Adipose tissue (tissue), 3 donors: Measurements from ENCODE around the gene MTHFSD. TPM values are rescaled to one million over a fixed set of nuclear protein-coding genes. Genes with fewer than 3 reads are reported as not detected.

ENCODE experiments used
- H3K27ac ChIP-seq: one replicate; pipeline ENCODE4 v1.5.1; 2013; ENCODE audit warnings: low read depth, low read length
- WGBS, 3 donors: extraction: QIAGEN DNeasy Blood & Tissue Kit; methylation state at CpG; one replicate each; pipeline ENCODE4 v1.1.7; 2013; 5-methylcytosine and 5-hydroxymethylcytosine counted together
- polyA plus RNA-seq, 3 donors: library from polyadenylated mRNA; stranded (reverse); fragments of 200-250 nt; gene quantifications; one replicate each; pipeline ENCODE4 v1.2.3, GENCODE V29; 2013
- donor health status: healthy with polysubstance abuse.
- donor health status: Bipolar disorder and iron deficiency.
- donor health status: healthy.

The MTHFSD gene
- polyA plus RNA-seq, 3 donors = 6.1 to 7.3 (median 7.1) TPM

DNA sequence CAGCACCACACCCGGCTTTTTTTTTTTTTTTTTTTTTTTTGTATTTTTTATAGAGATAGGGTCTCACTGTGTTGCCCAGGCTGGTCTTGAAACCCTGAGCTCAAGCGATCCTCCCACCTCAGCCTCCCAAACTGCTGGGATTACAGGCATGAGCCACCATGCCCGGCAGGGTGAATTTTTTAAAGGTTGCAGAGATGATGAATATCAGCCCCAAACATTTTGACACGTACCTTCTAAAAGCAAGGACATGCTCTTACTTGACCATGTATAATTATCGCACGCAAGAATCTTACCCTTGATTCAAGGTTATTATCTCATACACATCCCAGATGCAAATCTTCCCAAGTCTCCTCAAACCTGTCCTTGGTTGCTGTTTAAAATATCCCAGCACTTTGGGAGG is 7.3 kb upstream of the MTHFSD start:
- 63 to 92% (median 83%) methylated on average over 6 of the region's 6 CpGs for WGBS, 3 donors
- no peak overlapping the region for H3K27ac ChIP-seq

DNA sequence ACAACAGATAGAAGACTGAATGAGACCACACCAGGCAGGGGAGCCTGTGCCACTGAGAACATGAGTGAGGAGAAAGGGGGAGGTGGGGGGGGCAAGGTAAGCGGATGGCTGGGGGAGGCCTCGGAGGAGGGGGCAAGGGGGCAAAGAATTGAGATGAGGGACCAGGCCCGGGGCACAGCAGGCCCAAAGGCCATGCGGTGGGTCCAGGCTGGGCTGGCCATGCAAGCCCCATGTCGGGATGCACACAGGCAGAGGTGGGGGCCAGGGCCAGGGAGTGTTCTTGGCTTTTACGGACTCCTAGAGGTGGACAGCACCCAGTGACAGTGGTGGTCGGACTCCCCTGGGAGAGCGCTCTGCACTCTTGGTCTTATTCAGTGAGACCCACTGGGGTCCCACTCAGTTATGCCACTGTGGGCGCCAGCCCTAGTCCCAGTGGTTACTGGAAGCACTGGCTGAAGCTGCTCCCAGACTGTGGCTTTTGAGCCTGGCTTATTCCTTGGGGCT is 4.8 kb upstream of the MTHFSD start:
- WGBS, 3 donors = 82 to 86% (median 84%) methylated on average over 7 to 9 of the region's 9 CpGs
- no peak overlapping the region for H3K27ac ChIP-seq

DNA sequence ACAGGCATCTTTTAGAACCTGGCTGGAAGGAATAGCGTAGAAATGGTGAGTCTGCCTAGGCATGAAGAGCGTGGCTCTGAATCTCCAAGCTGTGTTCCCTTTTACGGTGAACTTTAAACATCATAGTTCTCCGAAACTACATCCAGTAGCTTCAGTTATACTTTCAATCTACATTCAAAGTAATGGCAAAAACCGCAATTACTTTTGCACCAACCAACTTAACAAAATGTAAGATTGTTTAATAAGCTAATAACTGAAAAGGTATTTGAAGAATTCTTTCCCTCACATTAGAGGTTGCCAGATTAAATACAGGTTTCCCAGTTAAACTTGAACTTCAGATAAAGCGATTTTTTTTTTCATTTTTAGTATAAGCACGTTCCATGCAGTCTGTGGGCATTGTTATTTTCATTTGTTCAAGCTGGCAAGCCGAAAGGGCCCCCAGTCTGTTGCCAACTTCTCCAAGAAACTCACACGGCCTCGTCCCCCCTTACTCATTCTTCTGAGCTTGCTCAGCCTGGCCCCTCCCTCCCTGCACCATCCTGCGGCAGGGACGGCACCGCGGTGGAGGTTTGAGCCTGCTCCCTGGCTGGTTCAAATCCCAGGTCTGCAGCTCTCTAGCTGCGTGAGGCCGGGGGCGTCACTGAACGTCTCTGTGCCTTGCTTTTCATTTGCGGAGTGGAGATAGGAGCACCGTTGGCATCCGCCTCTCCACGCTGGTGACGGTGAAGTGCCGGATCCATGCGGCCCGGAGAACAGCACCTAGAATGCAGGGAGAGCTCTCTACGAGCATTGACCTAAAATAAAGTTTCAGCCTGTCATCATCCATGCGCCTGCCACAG is 3.5 kb upstream of the MTHFSD start:
- 69 to 74% (median 72%) methylated on average over 28 of the region's 28 CpGs for WGBS, 3 donors
- no peak overlapping the region for H3K27ac ChIP-seq

DNA sequence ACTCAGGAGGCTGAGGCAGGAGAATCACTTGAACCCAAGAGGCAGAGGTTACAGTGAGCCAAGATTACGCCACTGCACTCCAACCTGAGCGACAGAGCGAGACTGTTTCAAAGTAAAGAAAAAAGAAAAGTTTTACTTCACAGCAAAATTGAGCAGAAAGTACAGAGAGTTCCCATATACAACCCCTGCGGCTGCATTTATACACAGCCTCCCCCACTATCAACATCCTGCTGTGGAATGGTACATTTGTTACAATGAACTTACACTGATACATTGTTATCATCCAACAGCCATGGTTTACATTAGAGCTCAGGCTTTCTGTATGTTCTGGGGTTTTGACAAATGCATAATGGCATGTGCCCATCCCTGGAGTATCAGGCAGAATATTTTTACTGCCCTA is 2.6 kb upstream of the MTHFSD start:
- H3K27ac ChIP-seq = no peak overlapping the region

DNA sequence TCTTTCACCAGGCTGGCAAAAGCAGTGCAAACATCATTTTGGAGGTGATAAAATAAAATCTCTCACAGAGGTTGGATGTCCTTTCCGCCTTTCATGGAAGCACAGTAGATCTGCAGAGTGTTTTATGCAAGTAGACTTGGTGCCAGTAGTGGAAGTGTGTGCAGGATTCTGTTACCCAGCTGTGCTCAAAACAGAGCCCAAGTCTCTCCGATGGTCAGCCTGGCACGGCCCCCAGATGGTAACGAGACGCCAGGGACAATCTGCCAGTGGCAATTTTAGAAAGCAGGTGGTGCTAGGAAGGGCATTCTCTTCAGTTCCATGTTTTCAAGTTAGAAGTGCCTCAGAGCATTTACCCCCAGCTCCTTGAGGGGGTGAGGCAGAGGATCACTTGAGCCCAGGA is 1.5 kb upstream of the MTHFSD start:
- no peak overlapping the region for H3K27ac ChIP-seq
- WGBS, 3 donors = 51 to 71% (median 70%) methylated on average over 5 of the region's 5 CpGs

More for the DNA sequence above, 2.6 kb upstream of the MTHFSD start:
- 75 to 82% (median 77%) methylated on average over 4 of the region's 4 CpGs for WGBS, 3 donors

DNA sequence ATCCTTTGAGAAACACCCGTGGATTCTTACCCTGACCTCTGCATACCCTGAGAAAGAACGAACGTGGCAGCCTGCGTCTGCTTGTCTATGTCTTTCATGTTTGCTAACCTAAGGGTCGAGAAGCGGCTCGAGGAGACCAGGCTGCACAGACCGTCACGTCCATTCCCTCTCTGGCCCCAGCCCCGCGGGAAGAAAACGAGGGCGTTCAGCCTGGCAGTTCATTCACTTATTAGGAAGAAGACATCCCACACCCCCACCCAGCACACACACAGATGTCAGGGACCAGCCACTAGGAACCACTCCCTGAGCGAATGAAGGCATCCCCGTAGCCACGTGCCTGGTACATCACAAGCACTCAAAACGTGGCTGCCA is 655 bp upstream of the MTHFSD start:
- 19 to 36% (median 31%) methylated on average over 17 of the region's 17 CpGs for WGBS, 3 donors
- no peak overlapping the region for H3K27ac ChIP-seq

DNA sequence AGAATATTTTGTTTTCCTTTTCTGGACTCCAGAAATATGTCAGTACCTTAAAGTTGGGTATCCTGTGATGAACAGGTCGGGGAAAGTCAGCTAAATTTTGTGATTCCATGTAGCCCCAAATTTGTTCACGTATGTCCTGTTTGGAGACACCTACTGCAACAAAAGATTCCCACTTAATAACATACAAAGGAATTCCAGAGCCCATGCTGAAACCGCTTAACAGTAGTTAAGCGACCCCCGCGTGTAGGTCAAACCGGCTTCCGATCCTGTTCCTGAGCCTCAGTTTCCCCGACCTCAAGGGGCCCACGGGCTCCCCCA is 477 bp downstream of the MTHFSD start:
- no peak overlapping the region for H3K27ac ChIP-seq
- 6 to 7% (median 7%) methylated on average over 10 of the region's 10 CpGs for WGBS, 3 donors

DNA sequence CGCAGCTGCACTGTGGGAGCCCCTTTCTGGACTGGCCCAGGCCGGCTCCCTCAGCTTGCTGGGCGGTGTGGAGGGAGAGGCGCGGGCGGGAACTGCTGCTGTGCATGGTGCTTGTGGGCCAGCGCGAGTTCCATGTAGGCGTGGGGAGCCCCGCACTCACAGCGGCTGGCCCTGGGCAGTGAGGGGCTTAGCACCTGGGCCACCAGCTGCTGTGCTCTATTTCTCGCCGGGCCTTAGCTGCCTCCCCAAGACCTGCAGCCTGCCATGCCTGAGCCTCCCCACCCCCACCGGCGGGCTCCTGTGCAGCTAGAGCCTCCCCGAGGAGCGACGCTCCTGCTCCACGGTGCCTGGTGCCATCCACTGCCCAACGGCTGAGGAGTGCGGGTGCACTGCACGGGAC is 1.7 kb downstream of the MTHFSD start:
- H3K27ac ChIP-seq = no peak overlapping the region
- WGBS, 3 donors = 96 to 97% (median 96%) methylated on average over 22 of the region's 22 CpGs

DNA sequence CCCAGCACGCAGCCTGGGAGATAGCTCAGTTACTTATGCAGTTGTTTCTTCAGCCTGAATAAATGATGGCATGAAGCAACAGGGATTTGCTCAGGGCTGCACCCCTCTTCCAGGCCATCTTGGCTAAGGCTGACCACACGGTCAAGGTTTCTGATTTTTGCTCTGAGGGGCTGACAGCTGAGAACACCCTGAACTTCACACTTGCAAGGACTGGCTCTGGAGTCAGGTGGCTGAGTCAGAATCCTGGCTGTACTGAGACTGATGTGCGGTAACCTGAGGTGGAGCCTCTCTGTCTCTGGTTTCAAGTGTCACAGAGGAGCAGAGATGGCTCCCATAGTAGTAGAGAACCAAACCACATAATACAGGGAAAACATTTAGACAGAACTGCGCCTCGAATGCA is 4.8 kb downstream of the MTHFSD start:
- no peak overlapping the region for H3K27ac ChIP-seq
- WGBS, 3 donors = 96 to 97% (median 97%) methylated on average over 5 of the region's 5 CpGs

DNA sequence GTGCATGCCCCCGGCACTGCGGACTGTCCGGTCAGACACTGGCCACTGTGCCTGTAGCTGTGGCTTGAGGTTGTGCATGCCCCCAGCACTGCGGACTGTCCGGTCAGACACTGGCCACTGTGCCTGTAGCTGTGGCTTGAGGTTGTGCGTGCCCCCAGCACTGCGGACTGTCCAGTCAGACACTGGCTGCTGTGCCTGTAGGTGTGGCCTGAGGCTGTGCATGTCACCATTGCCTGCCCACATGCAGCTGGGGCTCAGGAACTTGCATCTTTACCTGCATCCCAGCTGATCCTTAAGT is 5.2 kb downstream of the MTHFSD start:
- 97 to 100% (median 97%) methylated on average over 7 of the region's 7 CpGs for WGBS, 3 donors
- no peak overlapping the region for H3K27ac ChIP-seq

DNA sequence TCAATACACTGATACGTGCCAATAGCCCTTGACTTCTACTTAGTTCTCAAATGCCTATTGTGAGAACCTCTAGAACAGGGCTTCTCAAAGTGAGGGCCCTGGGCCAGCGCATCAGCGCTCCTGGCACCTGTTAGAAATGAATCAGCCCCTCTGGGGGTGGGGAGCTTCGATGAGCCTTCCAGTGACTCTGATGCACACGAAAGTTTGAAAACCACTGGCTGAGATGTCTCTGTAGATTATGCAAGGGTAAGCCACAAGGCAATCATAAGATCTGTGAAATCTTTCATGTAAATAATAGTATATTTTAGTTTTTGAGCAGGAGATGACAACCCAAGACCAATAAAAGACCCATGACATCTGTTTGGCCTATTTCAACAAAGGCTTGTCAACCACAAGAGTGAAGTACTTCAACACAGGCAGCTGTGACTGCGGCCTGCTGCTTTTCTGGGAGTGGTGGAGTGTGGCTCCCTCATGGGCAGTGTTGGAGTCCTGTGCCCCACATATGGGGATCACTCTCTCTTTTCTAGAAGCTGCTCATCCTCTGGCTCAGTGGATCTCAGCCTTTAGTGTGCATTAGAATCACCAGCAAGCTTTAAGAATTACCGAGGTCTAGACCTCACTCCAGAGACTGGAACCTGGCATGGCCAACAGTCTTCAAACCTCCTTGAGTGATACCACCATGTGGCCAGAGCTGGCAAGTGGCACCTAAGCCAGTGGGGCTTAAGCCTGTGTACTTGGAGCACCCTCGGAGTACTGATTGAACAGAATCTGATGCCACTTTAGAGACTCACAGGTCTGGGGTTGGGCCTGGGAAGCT is 5.8 kb downstream of the MTHFSD start:
- WGBS, 3 donors = 79 to 85% (median 81%) methylated on average over 8 of the region's 8 CpGs
- H3K27ac ChIP-seq = no peak overlapping the region

DNA sequence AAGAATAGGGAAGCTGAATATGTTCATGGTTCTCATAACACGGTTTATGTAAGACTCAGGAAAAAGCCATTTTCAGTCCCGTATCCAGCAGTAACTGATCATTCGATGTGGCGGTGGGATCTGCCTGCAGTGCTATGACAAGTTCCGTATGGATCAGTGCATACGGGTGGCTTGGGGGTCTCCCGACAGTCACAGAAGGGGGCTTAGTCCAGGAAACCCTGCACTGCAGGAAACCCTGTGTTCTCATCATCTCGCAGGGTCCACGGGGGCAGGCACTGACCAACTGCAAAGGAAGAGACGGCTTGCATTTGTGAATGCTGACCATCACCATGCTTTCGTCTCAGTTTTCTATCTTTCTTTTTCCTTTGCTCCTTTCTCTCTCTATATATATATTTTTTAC is 7.7 kb downstream of the MTHFSD start:
- 95% methylated on average over 11 of the region's 11 CpGs for WGBS, 3 donors

DNA sequence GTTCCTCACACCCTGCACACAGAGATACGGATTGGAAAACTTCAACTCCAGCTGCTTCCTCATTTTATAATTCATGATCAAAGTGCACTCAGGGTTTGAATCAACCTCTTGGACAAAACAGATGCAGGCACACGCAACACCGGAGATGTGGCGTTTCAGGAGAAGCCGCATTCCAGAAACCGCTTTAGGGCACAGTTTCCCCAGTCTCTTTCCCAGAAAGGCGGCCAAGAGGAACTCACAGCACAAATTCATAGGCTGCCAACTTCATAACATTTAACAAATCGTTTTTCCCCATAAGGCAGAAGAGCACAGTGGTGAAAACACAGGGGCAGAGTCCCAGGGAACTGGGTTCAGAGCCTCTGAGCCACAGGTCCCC is 8.4 kb downstream of the MTHFSD start:
- H3K27ac ChIP-seq = no peak overlapping the region
- WGBS, 3 donors = 74 to 84% (median 79%) methylated on average over 8 of the region's 8 CpGs

More for the DNA sequence above, 7.7 kb downstream of the MTHFSD start:
- no peak overlapping the region for H3K27ac ChIP-seq

DNA sequence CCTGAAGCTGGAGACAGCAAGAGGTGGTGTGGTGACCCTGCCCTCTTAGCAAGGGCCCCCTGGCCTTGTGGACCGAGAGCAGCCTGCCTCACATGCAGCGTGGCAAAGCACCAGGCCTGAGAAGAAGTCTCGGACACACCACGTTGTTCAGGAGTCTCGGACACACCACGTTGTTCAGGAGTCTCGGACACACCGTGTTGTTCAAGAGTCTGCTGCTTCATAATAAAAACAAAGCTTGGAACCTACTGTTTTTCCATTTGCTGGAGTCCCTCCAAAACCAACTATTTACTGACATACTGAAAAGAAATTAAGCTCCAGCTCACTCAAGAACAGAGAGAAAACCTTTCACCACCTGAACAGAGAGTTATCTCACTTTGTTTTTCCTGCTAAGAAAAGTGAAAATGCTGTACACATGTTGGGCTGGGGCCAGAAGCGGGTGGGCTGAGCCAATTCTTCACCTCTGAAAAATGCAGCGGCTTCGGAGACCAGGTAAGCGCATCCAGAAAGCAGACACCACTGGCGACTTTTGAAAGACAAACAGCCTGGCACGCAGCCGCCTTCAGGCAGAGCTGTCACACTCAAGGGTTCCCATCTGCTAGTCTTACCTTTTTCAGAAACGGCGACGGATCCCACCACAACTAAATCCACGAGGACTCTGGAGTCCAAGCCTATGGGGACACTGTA is 8.9 kb downstream of the MTHFSD start:
- no peak overlapping the region for H3K27ac ChIP-seq

DNA sequence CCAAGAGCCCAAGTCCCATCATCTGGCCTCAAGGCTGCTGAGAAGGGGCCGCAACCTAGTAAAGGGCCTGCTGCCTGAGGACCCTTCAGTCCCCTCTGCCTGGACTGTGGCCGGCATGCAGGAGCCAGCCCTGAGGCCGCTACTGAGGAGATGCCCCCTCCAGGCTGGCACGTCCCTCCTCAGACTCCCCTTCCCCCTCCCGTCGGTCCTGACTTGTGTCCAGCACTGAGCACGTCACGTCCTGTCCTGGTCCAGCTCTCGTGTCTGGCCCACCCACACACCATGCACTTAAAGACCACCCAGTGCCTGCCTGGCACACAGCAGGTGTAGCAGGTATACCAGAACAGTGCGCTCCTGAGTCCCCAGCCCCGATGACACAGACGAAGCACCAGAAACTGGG is 9.6 kb downstream of the MTHFSD start:
- no peak overlapping the region for H3K27ac ChIP-seq
- 78 to 85% (median 84%) methylated on average over 12 of the region's 12 CpGs for WGBS, 3 donors

More for the DNA sequence above, 8.9 kb downstream of the MTHFSD start:
- 81 to 91% (median 81%) methylated on average over 19 of the region's 19 CpGs for WGBS, 3 donors

DNA sequence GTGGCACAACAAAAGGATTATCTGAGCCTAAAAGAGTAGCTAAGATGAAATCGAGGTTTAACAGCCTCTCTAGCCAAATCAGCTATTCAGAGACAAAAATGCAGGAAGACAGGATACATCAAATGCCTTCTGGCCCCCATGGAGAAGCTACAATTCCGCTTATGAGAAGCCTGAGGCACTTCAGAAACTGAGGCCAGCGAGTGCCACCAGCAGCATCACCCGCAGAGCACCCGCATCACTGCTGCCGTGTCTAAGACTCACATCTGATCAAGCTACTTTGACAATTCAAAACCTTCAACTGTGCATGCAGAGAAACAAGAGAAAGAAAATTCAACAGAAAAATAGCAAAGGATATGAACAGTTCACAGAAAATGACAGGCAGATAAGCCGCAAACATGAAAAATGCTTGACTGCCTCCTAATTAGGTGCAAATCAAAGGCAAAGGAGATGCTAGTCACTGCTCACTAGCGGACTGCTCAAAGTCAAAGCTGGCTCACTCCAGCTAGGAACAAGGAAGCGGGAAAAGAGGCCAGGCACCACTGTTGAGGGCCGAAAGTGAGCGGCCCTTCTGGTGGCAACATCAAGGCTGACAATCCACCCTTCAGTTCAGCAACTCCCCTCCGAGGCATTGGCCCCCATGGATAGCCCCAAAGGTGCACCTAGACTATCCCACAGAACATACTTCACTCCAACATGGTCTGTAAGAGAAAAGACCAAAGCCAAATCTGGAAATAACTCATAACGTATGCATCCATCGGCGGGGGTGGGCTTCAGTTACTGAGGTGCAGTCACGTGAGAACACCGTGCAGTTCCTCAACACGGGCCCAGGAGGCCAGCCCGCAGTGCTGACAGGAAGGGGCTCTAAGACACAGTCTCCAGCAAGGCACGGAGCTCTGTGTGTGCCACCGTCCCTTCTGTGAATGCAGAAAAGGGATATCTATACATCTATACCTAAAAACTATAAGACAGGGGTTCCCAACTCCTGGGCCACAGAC is 12.0 kb downstream of the MTHFSD start:
- 88 to 90% (median 90%) methylated on average over 21 of the region's 21 CpGs for WGBS, 3 donors
- no peak overlapping the region for H3K27ac ChIP-seq

DNA sequence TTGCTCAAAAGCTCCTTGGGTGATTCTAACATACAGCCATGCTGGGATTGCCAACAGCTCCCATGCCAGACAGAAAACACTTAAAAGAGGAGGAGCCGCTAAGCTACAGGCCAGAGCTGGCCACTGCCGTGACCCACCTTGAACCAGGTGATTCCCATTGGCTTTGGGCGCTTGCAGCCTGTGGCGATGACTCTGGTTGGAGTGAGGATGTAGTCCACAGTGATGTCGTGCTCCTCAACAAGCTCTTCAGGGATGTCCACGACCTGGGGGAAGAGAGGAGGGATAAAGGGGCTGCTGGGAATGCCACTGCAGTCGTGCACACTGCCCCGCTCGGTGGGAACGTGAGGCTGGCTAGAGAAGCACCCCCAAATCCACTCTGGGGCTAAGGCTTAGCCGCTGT is 13.5 kb downstream of the MTHFSD start:
- 94 to 98% (median 95%) methylated on average over 10 to 11 of the region's 11 CpGs for WGBS, 3 donors
- H3K27ac ChIP-seq = no peak overlapping the region

DNA sequence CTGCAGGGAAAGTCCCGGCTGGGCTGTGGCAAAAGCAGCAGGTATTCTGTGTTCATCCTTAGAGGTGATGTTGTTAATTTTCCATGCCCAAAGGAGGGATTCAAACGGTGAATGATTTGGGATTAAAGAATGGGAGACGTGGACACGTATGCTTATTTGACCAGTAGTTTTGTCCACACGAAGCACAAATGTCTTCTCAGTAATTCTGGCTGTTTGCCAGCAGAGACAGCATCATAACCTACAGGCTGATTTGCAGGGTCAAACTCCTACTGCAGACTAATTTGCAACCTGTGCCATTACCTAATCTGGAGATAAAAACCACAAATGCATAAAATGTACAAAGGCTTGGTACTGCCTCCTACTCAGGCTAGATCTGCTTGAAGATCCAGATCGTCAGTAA is 14.1 kb downstream of the MTHFSD start:
- H3K27ac ChIP-seq = no peak overlapping the region
- WGBS, 3 donors = 83 to 91% (median 87%) methylated on average over 6 of the region's 6 CpGs
